IMR-90 (cell line): Measurements from ENCODE around the gene BAZ2B. TPM values are rescaled to one million over a fixed set of nuclear protein-coding genes. Genes with fewer than 3 reads are reported as not detected.

Source experiments
- ATAC-seq: fragments of 200-7000 bp; cut with Tn5 transposase; 2 replicates; pipeline ENCODE4 v1.9.1; 2020; ENCODE audit warnings: low read depth, mild to moderate bottlenecking, moderate library complexity
- BruUV-seq: library from RNA; stranded (reverse); fragments of 400-500 nt; replicated peaks from 2 replicates; lab custom pipeline; 2021; lab: Mats Ljungman, UMichigan
- CTCF ChIA-PET: fragments of 300-600 bp; formaldehyde crosslinking; extraction: SDS; loops from one replicate; lab custom pipeline; 2021; ENCODE audit warnings: antibody characterized with exemption; lab: Yijun Ruan, JAX
- POLR2A ChIA-PET: fragments of 300-600 bp; sonication (Branson Sonifier 250); formaldehyde crosslinking; loops from one replicate; lab custom pipeline; 2022; ENCODE audit warnings: antibody characterized with exemption; ENCODE audit not compliant: unreplicated experiment; lab: Charles Lee
- DNase-seq: peaks from one replicate; pipeline ENCODE4 v3.0.0; 2013
- H2AFZ ChIP-seq: replicated peaks from 2 replicates; pipeline ENCODE3; 2013; ENCODE audit warnings: low read length, mild to moderate bottlenecking; ENCODE audit not compliant: poor library complexity
- H2AK5ac ChIP-seq: 2 replicates; pipeline ENCODE4 v1.6.1; 2013; ENCODE audit warnings: low read depth, low read length, inconsistent platforms
- H2AK9ac ChIP-seq: replicated peaks from 2 replicates; pipeline ENCODE3; 2013; ENCODE audit warnings: mild to moderate bottlenecking, low read depth, low read length, moderate library complexity; ENCODE audit not compliant: poor library complexity
- H2BK120ac ChIP-seq: 2 replicates; pipeline ENCODE4 v1.6.1; 2013; ENCODE audit warnings: low read depth, low read length, inconsistent platforms
- H2BK15ac ChIP-seq: 3 replicates; pipeline ENCODE4 v1.6.1; 2013; ENCODE audit warnings: low read depth, low read length, inconsistent platforms
- H2BK20ac ChIP-seq: 2 replicates; pipeline ENCODE4 v1.6.1; 2013; ENCODE audit warnings: low read depth, mild to moderate bottlenecking, inconsistent platforms, low read length, moderate library complexity
- H2BK5ac ChIP-seq: 2 replicates; pipeline ENCODE4 v1.6.1; 2013; ENCODE audit warnings: mild to moderate bottlenecking, low read depth, low read length, inconsistent platforms; ENCODE audit not compliant: poor library complexity, severe bottlenecking
- H3K14ac ChIP-seq: replicated peaks from 2 replicates; pipeline ENCODE4 v1.6.1; 2013; ENCODE audit warnings: low read depth, low read length, inconsistent platforms
- H3K18ac ChIP-seq: 2 replicates; pipeline ENCODE4 v1.6.1; 2013; ENCODE audit warnings: low read depth, low read length, control low read depth
- H3K23ac ChIP-seq: 2 replicates; pipeline ENCODE4 v1.6.1; 2013; ENCODE audit warnings: low read depth, low read length, inconsistent platforms
- H3K27ac ChIP-seq: 2 replicates; pipeline ENCODE4 v1.5.1; 2013; ENCODE audit warnings: mild to moderate bottlenecking, control low read depth, low read length; ENCODE audit not compliant: insufficient read depth
- H3K27me3 ChIP-seq: 2 replicates; pipeline ENCODE4 v1.6.1; 2013; ENCODE audit warnings: low read length; ENCODE audit not compliant: control insufficient read depth, insufficient read depth
- H3K36me3 ChIP-seq: 2 replicates; pipeline ENCODE4 v1.6.1; 2013; ENCODE audit warnings: low read length, mixed read lengths; ENCODE audit not compliant: control insufficient read depth, insufficient read depth
- H3K4ac ChIP-seq: 2 replicates; pipeline ENCODE4 v1.6.1; 2013; ENCODE audit warnings: low read depth, low read length, inconsistent platforms
- H3K4me1 ChIP-seq: 2 replicates; pipeline ENCODE4 v1.6.1; 2013; ENCODE audit warnings: low read length, mixed read lengths; ENCODE audit not compliant: control insufficient read depth, insufficient read depth
- H3K4me2 ChIP-seq: 2 replicates; pipeline ENCODE4 v1.6.1; 2013; ENCODE audit warnings: low read depth, mild to moderate bottlenecking, control low read depth, low read length, moderate library complexity
- H3K4me3 ChIP-seq: 2 replicates; pipeline ENCODE4 v1.5.1; 2013; ENCODE audit warnings: low read depth, mild to moderate bottlenecking, control low read depth, low read length, moderate library complexity; ENCODE audit not compliant: insufficient read depth
- H3K56ac ChIP-seq: 2 replicates; pipeline ENCODE4 v1.6.1; 2013; ENCODE audit warnings: low read length, inconsistent platforms; ENCODE audit not compliant: insufficient read depth; ENCODE audit errors: extremely low read depth
- H3K79me1 ChIP-seq, 2 experiments: 2 replicates each; pipeline ENCODE4 v1.6.1; 2013; ENCODE audit warnings: low read length in 2 of 2, inconsistent platforms in 1 of 2, low read depth in 1 of 2
- H3K9ac ChIP-seq: 2 replicates; pipeline ENCODE4 v1.6.1; 2013; ENCODE audit warnings: low read depth, low read length, control low read depth
- H3K9me1 ChIP-seq: 2 replicates; pipeline ENCODE4 v1.6.1; 2013; ENCODE audit warnings: low read length, inconsistent platforms; ENCODE audit not compliant: insufficient read depth
- H3K9me3 ChIP-seq: 2 replicates; pipeline ENCODE4 v1.6.1; 2013; ENCODE audit warnings: low read length; ENCODE audit not compliant: control insufficient read depth, insufficient read depth
- H4K20me1 ChIP-seq: 2 replicates; pipeline ENCODE4 v1.6.1; 2013; ENCODE audit warnings: low read length, inconsistent platforms; ENCODE audit not compliant: insufficient read depth
- H4K5ac ChIP-seq: 2 replicates; pipeline ENCODE4 v1.6.1; 2013; ENCODE audit warnings: mild to moderate bottlenecking, low read depth, low read length, control low read depth
- H4K8ac ChIP-seq, 2 experiments: 2 replicates each; pipeline ENCODE4 v1.6.1; 2013; ENCODE audit warnings: low read depth in 2 of 2, low read length in 2 of 2, control low read depth in 1 of 2, inconsistent platforms in 1 of 2
- H4K91ac ChIP-seq: 2 replicates; pipeline ENCODE4 v1.6.1; 2013; ENCODE audit warnings: low read depth, low read length, inconsistent platforms; ENCODE audit not compliant: insufficient read depth
- CEBPB ChIP-seq: IDR thresholded peaks from 2 replicates; pipeline ENCODE4 v1.6.1; 2012; ENCODE audit warnings: low read depth, low read length, improper control_type of control experiment
- NFE2L2 ChIP-seq: fragments of 150-350 bp; IDR thresholded peaks from 2 replicates; pipeline ENCODE4 v1.6.1; 2016; ENCODE audit warnings: low read depth, mild to moderate bottlenecking, low read length
- WGBS, 2 experiments: methylation state at CpG; one replicate each; pipeline versions ENCODE4 v1.1.5 to v1.1.7; 2013; ENCODE audit warnings: missing lambda C conversion rate in 2 of 2; ENCODE audit not compliant: insufficient read length in 1 of 2; ENCODE audit errors: extremely low coverage in 2 of 2; 5-methylcytosine and 5-hydroxymethylcytosine counted together
- dilution Hi-C: fragments of 300-500 bp; cut with HindIII; formaldehyde crosslinking; loops from one replicate; pipeline ENCODE4 v1.14.3; 2018; ENCODE audit warnings: low sequenced_read_pairs; ENCODE audit not compliant: unreplicated experiment
- in situ Hi-C: fragments of 300-500 bp; cut with MboI; formaldehyde crosslinking; loops from 3 replicates; pipeline ENCODE4 v1.14.3; 2019; ENCODE audit warnings: low sequenced_read_pairs, inconsistent platforms, mixed read lengths
- intact Hi-C: fragments of 100-400 bp; cut with micrococcal nuclease; formaldehyde crosslinking; loops from 2 replicates; pipeline ENCODE4 v1.10.0; 2022
- polyA plus RNA-seq, 3 experiments: library from polyadenylated mRNA; depleted of rRNA; stranded (reverse); fragments of >200 nt; gene quantifications; 2 replicates each; pipeline ENCODE4 v1.2.3, GENCODE V29; 2012; ENCODE audit warnings: low replicate concordance in 1 of 3
- total RNA-seq: library from RNA; depleted of rRNA; stranded (reverse); fragments of >200 nt; gene quantifications from 2 replicates; pipeline ENCODE4 v1.2.3, GENCODE V29; 2012

BAZ2B gene
- total and polyA plus RNA-seq, 2 of the 4 experiments (the other 2 are of a cell fraction): 8.9 to 42.1 TPM

- no peak overlapping the region for H4K8ac ChIP-seq
- no peak overlapping the region for H3K56ac ChIP-seq
- H3K36me3 ChIP-seq: no peaks in the 10 kb centered on the region
- H2BK5ac ChIP-seq: no peak overlapping the region
- no peak overlapping the region for H3K4ac ChIP-seq
- no peak overlapping the region for H3K4me2 ChIP-seq
- H3K14ac ChIP-seq: no peak overlapping the region
- no peak overlapping the region for H3K18ac ChIP-seq
- H3K9me1 ChIP-seq: 0 out of 2 replicates have a peak, but pooled peaks cover 5% of the 10 kb centered on the region
- no peak overlapping the region for H3K23ac ChIP-seq
- ATAC-seq: no peak
- intact Hi-C loops: no loop called here
- BruUV-seq: no TSS peak
- in situ Hi-C loops: no loop called here
- no peak overlapping the region for H2AFZ ChIP-seq
- CTCF ChIA-PET: no interaction called here
- no peak overlapping the region for H2BK120ac ChIP-seq
- H3K79me1 ChIP-seq: peaks cover 0 to 4% of the 10 kb centered on the region in 2 experiments; a peak in 2 of 4 replicates
- DNase-seq: no peak
- H3K4me1 ChIP-seq: no peaks in the 10 kb centered on the region
- no CpG with 5 or more reads among the region's 2 CpGs for WGBS, 2 experiments
- no peaks in the 10 kb centered on the region for H3K9me3 ChIP-seq
- H2AK5ac ChIP-seq: no peak overlapping the region
- H4K91ac ChIP-seq: no peak overlapping the region
- dilution Hi-C loops: no loop called here
- no peaks in the 10 kb centered on the region for H4K20me1 ChIP-seq
- no peak overlapping the region for H3K4me3 ChIP-seq
- POLR2A ChIA-PET: no interaction called here
- H3K9ac ChIP-seq: no peak overlapping the region
- H4K5ac ChIP-seq: no peak overlapping the region
- no peak overlapping the region for H3K27ac ChIP-seq
- H2AK9ac ChIP-seq: no peak overlapping the region
- TF ChIP-seq CEBPB (peak; percentile 63), NFE2L2 (no peak)
- H3K27me3 ChIP-seq: no peaks in the 10 kb centered on the region
- H2BK15ac ChIP-seq: no peak overlapping the region
- no peak overlapping the region for H2BK20ac ChIP-seq
Measured at GRCh38 chr2:159521272-159521671, 95.1 kb downstream of the BAZ2B start.
